PC-3 (cell line): ENCODE data around the gene RNH1.

Experiments used
- CTCF ChIP-seq: fragments of 300-600 bp; sonication (generic); conservative IDR thresholded peaks from 2 replicates; pipeline ENCODE4 v1.5.1; 2017; ENCODE audit warnings: antibody characterized with exemption, low read depth, mild to moderate bottlenecking, low read length
- EZH2 ChIP-seq: fragments of 300-600 bp; sonication (generic); IDR thresholded peaks from one replicate; pipeline ENCODE4 v1.6.1; 2017; ENCODE audit warnings: antibody characterized with exemption, mild to moderate bottlenecking, low read length; ENCODE audit not compliant: unreplicated experiment
- EZH2phosphoT487 ChIP-seq: fragments of 300-600 bp; sonication (generic); IDR thresholded peaks from 2 replicates; pipeline ENCODE4 v1.6.1; 2018; ENCODE audit warnings: mild to moderate bottlenecking, antibody characterized with exemption, low read length, borderline replicate concordance

- TF ChIP-seq CTCF (no peak), EZH2 (no peak), EZH2phosphoT487 (no peak)
Observed at GRCh38 chr11:457111-457760, 49.8 kb downstream of the RNH1 start.
